Ammon's horn (tissue), 1 donor: ENCODE results near the gene BAG5.
A peak's percentile ranks its signal among the peaks of the same experiment; 100 is the strongest.
"Not testable (repeated sequence)": the region's sequence is repeated elsewhere in the genome, so short reads cannot be mapped to it uniquely, and the experiment has no call there.

Experiments used
- DNase-seq: peaks from one replicate; pipeline ENCODE4 v3.0.0-alpha.2; 2016; ENCODE audit warnings: low spot score

BAG5 gene

DNA sequence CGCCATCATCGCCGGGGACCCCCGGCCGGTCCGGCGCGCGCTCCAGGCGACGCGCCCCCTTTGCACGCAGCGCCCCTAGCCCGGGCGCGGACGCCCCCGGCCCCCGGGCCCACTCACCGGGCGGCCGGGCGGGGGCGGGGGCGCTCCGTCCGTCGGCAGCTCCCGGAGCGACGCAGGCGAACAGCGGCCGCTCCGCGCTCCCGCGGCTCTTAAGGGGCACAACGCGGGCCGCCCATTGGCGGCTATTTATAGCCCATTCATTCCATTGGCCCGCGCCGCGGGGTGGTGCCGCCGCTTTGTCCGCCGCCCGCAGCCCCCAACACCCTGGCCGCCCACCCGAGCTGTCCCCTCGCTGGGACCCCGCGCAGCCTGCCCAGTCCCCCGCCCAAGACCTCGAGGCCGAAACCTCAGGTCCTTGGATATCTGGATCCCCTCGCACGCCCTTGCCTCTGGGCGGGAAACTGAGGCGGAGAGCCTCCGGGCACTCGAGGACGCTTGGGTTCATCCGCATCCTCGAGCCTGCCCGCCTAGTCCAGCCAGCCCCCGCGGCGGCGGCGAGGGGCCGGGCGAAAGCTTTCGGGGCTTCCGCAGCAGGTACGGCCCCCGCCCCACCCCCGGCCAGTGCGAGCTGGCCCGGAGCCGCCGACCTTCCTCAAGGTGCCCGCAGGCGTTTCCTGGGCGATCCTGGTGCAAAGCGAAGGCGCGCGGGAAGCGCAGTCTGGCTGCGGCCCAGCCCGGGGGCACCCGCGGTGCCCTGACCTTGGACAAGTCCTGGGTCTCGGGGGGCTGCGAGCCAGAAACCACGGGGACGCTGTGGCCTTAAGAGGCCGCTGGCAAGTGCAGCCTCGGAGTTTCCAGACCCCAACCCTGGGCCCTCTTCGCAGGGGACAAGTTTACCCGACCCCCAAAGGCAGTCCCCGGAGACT, 39.5 kb downstream of the BAG5 start, which contains the start of gene CKB:
TSS of gene CKB (minus strand) at position 182 of the 926 bp plus-strand sequence. CDS start 337 bp downstream, outside the sequence.
- DNase-seq: peak; percentile 83

DNA sequence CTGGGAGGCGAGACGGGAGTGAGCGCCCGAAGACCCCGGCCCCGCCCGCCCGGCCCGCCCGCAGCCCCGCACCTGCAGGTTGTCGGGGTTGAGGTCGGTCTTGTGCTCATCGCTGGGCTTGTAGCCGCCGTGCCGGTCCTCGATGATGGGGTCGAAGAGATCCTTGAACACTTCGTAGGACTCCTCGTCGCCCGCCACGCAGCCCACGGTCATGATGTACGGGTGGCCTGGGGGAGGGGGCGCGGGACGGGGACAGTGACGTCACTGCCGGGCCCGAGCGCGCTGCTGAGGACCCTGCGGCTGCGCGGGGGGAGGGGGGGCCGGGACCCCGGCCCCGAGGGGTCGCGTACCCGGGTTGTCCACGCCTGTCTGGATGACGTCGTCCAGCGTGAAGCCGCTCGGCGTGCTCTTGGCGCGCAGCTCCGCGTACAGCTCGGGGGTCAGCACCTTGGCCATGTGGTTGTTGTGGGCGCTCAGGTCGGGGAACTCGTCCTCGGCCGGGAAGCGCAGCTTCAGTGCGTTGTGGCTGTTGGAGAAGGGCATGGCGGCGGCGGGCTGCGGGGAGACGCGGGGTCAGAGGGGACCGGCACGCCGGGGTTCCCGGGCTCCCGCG, 40.4 kb downstream of the BAG5 start:
- DNase-seq: no peak

DNA sequence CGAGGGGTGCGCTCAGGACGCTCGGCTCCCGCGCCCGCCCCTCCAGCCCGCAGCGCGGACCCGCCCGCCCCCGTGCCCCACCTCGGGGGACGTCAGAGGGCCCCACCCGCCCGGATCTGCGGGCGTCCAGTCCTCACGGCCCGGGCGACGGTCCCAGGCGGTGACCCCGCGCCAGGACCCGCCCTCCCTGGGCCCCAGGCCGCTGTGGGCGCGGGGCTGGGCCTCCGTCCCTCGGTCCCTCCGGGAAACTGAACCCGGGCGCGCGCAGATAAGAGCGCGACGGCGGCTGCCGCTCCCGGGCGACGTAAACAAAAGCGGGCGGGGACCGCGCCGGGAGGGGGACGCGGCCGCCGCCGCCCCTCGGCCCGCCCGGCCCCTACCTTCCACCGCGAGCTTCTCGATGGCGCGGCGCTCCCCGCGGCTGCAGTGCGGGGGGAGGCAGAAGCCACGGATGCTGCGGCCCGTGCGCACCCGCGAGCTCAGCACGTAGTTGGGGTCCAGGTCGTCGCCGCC, 41.0 kb downstream of the BAG5 start:
- no peak for DNase-seq

DNA sequence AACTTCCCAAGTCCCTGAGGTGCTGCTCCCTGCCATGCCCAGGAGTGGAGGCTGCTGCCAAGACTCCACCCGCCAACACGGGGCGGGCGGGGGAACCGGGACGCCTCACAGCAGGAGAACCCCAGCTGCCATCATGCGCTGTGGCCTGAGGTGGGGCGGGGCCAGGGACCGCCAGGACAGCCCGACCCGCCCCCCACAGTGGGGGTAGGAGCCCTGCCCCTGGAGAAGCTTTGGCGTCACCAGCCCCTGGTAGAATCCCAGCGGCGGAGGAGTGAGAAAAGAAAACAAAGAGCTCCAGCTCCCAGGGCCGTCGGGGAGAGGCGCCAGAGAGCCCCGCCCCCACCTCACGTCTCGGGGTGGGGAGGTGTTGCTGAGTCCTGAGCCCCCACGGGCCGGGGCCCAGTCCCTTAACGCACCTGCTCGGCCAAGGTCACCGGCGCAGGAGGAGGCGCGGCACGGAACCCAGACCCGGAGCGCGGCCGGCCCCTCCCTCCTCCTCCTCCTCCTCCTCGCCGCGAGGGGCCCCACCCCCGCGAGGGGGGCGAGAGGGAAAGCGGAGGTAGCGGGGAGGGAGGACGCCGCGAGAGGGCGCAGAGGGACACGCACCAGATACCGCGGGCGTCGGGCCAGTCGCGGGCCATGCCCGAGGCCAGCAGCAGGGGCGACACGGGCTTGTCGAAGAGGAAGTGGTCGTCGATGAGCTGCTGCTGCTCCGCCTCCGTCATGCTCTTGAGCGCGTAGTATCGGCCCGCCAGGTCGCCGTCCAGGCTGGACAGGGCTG, 41.6 kb downstream of the BAG5 start:
- peak; percentile 87 for DNase-seq

DNA sequence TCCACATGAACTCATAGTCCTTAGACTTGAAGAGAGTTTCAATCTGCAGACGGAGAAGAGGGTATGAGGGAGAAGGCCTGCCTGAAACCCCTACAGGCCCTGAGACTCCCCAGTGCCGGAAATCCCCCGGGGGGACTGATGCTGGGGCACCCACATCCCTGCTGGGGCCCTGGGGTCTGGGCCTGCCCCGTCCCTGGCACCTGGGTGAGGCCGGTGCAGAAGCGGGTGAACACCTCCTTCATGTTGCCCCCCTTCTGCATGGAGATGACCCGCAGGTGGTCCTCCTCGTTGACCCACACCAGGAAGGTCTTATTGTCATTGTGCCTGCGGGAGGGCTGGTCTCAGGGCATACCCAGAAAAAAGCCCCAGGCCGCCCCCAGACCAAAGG, 42.2 kb downstream of the BAG5 start:
- DNase-seq: no peak

DNA sequence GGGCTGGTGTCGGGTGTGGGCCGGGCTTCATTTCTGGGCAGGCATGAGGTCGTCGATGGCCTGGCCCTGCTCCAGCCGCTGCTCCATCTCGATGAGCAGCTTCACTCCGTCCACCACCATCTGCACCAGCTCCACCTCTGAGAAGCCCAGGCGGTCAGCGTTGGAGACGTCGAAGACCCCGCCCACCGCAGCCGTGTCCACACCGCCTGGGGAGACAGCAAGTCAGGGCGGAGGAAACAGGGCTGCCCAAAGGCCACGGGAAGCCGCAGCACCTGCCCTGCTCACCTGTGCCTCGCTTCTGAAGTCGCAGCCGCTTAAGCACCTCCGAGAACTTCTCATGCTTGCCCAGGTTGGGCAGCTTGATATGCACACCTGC, 42.6 kb downstream of the BAG5 start:
- no peak for DNase-seq

DNA sequence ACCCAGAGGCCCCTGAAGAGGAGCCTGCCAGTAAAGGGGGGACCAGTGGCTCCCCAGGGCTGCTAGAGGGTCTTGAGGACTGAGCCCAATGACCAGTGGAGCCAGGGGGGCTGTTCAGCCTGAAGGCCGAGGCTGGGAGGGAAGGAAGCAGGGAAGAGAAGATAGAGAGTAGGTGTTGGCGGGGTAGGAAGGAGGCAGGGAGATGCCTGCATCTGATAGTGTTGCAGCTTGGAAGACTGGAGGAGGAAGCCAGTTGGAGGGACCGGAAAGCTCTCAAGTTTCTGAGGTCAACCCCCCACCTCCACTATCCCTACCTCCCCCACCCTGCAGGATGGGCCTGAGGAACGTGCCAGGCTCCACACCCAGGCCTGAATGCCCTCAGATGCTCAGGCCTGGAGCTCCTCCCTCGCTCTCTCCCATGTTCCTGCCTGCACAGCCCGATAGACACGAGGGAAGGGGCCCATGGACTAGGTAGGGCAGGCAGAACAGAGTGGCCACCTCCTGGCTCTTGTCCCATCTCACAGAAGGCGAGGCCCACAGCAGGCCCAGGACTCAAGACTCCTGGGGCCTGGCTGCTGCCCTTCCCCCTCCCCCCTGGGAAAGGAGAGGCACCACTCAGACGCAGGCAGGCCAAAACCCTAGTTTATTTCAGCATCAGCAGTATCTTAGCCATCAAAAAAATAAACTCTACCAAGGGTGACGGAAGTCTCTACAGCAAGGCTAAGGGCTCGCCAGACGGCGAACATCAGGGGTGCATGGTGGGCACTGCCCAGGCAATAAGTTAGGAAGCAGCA, 43.2 kb downstream of the BAG5 start:
- DNase-seq: no peak

DNA sequence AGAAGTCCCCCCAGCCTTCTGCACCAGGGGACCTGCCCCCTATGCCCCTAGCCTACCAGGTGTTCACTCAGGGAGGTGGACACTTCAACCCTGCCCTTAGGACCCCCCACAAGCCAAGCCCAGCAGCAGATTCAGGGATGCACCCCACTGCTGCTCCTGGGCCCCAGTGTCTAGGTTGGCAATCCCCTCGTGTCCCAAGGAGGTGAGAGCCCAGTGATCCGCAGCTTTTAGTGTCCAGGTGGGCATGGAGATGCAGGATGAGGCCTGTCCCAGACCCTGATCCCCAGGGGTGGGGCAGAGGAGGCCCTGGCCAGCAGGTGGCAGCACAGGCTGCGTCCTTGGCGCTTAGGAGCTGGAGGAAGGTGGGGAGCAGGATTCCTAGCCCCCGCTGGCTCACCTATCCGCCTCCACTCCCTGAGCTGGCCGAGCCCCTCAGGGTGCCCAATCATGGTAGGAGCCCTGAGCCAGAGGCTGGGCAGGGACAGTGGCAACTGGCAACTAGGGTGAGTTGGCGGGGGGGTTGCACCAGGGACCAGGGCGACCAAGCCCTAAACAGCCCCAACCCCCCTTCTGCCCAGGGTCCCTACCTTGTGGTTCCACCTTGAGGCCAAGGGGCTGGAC, 43.9 kb downstream of the BAG5 start:
- peak; percentile 79 for DNase-seq

DNA sequence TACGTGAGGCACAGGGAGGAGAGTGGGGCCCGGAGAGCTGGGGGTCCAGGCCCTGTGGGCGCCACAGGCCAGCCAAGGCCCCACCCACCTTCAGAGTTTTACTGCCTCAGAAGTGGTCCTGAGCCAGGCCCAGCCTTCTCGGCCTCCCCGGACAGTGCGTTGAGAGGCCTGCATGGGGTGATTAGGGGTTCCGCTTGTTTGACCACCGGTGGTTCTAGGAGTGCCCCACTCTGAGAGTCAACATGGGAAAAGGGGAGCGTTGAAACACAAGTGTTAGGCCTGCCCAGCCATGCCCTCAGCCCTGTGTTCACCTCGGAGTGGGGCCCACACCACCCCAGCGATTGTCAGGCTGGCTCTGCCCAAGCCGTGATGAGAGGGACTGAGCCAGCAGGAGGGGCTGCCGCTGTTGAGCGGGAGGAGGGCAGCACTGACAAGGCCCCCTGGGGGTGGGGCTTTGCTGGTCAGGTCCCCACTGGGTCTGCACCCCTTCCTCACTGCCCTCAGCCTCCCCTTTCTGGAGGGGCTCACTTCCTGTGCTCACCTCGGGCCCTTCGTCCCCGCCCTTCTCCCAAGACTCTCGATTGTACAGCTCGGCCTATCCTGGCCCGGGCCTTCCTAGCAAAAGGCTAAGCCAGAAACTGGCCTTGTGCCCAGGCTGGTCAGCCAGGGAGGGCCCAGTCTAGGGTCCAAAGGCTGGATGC, 44.6 kb downstream of the BAG5 start:
- no peak for DNase-seq

DNA sequence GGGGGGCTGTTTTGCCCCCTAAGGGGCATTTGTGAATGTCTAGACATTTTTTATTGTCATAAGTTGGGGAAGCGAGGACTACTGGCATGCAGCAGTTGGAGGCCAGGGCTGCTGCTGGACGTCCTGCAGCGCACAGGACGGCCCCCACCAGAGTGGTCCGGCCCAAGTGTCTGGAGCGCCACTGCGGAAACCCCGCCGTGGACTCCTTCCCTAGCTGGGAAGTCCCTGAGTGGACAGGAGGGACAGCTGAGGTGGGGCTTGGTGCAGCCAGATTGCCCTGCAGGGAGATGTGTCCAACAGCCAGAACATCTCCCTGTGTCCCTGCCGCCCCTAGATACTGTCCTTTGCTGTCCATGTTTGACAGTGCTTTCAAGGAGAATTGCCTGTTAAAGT, 45.3 kb downstream of the BAG5 start:
- no peak for DNase-seq

DNA sequence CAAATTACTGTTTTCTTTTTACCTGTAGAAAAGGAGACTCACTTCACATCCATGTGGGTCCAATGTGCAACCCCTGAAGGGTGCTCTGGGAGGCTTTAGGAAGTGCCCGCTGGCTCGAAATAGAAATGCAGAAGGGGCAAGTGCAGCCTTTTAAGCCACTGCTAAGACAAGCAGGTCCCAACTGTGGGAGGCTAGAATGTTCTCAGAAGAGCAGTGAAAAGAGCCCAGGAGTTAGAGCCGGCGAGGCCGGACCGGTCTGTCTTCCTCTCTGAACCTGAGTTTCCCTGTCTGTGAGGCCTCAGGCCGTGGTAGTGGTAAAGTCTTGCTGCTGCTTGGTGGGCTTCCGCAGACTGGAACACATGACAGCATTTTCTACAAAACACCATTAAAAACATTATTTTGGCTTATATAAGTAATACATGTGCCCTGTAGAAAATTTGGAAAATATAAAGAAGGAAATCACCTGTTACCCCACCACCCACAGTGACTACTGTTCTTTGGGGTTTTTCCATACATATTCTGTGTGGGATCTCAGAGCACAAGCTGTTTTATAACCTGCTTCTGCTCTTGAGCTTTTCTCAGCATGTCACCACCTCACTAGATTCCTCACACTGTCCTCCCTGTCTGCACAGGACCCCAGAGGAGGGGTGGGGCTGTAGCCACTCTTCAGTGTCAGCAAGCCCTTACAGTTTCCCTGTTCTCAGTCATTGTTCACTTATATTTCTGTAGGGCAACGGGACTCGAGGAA, 45.9 kb downstream of the BAG5 start:
- no peak for DNase-seq

DNA sequence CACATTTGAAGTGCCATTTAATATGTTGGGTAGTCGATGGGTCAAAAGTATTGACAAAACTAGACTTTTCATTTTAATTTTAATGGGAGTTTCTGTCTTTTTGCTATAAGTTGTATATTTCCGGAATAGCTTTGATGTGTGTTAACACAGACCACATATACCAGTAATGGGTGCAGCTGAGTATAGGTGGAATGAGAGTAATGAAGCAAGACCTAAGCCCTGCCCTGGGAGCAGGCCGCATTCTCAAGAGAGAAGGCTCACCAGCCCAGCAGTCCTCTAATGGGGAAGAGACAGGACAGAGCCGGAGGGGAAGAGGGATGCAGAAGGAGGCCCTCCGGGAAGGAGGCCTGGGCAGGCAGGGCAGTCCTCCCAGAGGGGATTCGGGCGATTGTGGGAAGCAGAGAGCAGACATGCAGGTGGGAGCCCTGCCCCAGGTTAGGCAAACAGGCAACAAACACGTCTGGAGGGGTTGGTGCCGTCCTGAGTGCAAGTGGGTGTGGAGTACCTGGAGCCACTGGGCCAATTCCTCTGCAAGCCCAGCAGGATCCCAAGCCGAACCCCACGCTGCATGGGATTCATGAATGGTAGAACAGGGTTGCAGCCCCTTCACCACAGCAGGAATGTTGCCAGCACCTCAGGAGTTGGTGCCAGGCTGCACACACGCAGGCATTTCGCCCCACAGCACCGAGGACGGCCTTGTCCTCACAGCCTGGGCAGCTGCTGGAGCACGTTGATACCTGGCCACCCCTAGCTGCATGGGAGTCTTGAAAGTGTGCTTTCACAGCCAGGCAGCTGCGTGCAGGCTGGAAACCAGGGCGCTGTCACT, 47.6 kb downstream of the BAG5 start:
- no peak for DNase-seq

DNA sequence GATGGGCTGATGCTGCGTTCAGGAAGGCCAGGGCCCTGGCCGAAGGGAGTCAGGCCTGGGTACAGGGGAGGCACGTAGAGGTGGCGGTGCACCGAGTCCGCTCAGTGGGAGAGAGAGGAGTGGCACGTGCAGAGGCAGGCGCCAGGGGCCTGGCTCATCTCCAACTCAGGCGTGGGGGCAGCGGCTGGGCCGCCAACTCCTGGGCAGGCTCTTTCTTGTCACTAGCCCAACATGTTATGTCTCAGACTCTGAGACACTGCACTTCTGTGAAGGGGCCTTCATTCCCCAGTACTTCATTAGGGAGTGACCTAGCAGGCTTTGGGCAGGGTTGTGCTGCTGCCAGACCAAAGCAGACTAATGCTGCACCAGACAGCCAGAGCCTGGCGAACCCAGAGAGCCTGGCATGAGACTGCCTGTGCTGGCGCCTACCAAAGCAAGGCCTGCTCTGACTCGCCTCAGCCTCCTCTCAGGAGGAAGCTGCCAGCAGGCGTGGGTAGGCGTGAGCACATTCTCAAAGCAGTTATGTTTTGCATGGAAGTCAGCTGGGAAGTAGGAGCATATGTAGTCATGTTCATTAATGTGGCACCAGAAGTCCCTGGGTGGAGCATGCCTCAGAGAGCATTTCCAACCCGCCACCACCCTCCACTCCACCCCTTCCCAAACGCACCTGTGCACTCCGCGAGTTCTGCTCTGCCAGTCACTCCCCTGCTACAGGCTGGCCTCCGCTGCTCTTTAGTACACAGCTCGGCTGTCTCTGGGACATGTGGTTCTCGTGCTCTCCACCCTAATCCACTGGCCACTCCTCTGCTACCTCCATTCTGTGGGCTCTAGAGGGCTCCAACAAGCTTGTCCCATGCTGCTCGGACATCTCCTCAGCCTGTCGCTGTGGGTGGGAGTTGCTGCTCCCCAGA, 49.5 kb downstream of the BAG5 start:
- peak; percentile 86 for DNase-seq

DNA sequence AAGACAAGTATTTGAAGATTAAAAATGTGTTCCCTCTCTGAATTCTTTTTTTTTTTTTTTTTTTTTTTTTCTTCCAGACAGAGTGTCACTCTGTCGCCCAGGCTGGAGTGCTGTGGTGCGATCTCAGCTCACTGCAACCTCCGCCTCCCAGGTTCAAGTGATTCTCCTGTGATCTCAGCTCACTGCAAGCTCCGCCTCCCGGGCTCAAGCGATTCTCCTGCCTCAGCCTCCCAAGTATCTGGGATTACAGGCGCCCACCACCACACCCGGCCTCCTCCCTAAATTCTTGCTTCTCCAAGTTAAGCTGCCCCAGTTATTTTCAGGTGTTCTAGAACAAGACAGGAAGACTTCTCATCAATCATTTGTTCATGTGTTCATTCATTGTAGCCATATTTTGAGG, 50.3 kb downstream of the BAG5 start:
- not testable (repeated sequence) for DNase-seq

DNA sequence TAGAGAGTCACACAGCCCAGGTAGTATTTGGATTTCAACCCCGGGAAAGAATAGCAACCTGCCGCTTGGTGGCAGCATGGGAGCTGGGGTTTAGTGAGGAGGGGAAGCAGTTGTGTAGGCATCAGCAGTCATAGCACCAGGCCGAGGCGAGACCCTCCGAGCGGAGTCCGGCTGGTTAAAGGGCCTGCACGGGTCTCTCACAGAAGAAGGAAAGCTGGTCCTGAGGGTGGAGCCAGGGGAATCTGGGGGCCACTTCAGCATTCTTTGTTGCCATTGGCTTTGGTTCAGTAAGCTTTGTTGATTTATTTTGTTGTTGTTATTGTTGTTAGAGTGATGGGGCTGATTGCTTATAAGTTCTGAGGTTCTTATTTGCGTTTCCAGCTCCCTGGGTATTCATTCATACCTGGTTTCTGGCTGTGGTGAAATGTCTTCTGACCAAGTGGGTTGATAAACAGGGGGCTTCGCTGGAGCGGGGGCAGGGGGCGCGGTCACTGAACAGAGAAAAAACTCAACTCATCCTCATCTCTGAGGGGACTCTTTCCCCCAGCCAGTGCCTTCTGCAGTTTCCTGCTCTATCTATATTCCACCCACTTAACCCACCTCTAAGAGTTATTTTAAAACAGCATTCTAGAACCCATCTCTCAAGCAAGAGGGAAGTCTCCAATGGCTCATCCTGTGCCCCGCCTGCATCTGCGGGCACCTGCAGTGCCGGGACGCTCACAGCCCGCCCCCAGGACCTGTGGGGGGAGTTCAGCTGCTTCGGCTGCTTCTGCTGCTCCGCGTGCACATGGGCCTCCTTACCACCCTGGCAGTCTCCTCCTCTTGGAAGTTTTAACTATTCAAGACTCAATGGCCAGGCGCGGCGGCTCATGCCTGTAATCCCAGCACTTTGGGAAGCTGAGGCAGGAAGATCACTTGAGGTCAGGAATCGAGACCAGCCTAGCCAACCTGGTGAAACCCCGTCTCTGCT, 51.4 kb downstream of the BAG5 start:
- no peak for DNase-seq

DNA sequence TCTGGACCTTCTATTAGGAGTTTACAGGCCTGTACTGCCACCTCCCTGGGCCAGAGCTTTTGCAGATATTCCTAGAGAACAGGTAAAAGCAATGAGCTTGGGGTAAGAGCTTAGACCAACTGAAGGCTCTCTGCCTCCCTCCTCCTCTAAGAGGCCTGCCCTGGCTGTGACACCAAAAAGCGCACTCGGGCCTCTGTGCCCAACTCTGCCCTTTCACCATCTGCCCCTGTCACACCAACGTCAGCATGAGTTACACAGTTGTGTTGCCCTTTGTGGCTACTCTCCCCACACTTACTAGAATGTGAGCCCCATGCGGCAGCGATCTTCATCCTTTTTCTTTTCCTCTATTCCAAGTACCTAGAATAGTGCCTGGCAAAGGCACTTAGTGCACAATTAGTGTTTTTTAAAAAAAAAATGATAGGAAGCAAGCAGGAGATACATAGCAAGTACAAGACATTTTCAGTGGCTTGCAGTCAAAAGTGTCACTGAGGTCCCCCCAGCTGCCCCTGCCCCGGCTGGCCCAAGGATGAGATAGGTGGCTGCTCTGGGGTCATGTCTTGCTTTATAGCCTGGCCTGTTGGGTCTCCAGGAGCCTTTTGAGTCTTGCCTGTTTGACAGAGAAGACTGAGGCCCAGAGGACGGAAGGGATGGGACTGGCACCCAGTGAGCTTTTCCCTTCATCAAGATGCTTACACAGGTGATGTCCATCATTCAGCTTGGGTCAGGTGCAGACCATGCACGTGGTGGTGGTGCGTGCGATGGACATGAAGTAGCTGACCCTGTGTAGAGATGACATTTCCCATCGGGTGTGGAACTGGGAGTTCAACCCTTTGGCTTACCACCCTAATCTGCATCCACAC, 52.4 kb downstream of the BAG5 start:
- DNase-seq: no peak
